NCI-H146 treated with DMSO at 0.1 percent for 48 hours (cell line): ENCODE data around the gene ATP6AP1.

Experiments used
- DNase-seq: peaks from one replicate; lab custom pipeline; 2025; ENCODE audit not compliant: unreplicated experiment; lab: John Stamatoyannopoulos, UW

Gene ATP6AP1

GRCh38 chrX:154469880-154470279 lies 41.4 kb downstream of the ATP6AP1 start:
- no peak for DNase-seq

- no peak for DNase-seq
Observed at GRCh38 chrX:154470434-154470833, 42.0 kb downstream of the ATP6AP1 start.

DNA sequence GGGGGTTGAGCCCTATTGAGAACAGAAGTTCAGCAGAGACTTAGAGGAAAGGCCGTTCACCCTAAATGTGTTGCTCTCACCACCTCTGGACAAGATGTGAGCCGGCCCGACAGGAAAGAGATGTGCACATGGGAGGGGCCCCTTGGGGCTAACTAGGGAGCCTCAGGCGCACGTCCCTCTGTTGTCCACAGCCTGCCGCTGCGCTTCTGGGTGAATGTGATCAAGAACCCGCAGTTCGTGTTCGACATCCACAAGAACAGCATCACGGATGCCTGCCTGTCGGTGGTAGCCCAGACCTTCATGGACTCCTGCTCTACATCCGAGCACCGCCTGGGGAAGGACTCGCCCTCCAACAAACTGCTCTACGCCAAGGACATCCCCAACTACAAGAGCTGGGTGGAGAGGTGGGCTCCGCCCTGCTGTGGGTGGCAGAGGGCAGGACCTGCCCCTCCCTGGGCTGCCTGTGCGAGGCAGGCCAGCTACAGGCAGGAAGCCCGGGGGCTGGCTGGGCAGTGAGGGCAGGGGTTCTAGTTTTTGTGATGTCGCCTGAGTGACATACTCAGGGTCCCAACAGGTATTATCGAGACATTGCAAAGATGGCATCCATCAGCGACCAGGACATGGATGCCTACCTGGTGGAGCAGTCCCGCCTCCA lies 42.6 kb downstream of the ATP6AP1 start:
- DNase-seq: no peak

DNA sequence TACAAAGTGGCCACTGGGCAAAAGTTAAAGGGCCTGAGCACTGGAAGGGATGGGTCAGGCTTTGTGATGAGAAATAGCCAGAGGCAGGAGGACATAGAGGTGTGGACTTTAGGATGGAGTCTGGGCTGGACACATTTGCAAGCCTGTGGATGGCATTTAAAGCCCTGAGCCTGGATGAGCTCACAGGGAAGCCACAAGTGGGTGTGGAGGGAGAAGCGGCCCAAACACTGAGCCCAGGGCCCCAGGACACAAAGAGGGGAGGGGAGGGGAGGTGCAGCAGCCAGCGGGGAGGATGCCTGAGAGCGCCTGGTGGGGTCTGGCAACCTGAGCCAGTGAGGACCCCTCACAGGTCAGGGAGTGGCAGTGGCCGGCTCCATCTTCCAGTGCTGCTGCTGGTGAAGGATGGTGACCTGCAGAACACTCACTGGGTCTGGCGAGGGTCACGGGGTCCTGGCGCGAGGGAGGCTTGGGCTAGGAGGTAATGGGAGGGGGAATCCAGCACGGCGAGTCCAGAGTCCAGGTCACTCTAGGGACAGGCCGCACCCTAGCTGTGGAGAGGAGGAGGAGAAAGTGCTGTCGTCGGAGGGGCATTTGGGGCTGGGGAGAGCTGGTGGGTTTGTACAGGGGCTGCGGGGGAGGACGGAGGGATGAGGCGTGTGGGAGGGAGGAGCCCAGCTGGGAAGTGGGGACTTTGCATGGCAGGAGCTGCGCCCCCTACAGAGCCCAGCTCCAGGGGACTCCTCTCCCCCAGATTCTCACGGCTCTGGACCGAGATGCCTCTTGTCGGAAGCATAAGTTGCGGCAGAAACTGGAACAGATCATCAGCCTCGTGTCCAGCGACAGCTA lies 43.6 kb downstream of the ATP6AP1 start:
- no peak for DNase-seq

DNA sequence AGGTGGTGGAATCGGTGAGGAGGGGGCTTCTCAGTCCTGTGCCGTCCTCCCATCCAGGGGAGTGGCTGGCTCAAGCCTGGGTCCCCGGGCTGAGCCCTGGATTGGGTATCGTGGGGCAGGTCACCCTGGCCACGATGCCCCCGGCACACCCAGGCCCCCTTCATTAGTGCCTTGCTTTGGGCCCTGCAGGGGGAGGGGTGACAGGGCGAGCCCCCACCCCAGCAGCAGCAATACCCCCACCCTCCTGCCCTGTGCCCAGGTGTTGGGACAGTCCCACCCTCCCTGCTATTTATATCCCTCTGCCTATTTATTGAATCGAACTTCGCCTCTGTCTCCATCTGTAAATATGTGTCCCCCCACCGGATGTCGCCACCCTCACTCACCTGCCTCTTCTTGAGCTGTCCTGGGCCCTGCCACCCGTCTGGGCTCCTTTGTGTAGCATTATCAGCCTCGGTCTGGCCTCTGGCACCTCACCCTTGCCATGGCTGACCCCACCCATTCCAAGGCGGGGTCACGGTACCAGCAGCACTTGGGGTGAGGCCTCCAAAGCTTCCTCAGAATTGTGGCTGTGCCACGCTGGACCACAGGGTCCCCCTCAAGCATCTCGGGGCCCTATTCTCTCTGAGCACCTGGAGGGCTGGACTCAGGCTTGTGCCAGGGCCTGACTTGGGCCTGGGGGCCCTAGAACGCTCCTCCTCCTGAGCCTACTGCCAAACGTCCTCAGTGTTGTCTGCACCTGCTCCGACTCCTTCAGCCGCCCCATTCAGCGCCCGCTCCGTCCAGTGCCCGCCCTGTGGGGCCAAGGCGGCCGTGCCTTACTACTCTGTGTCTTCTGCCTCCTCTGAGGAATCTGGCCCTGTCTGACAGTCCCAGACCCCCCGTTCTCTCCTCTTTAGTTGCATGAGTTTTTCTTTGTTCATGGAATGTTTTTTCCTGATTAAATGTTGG lies 44.5 kb downstream of the ATP6AP1 start:
- DNase-seq: no peak

- DNase-seq: no peak
Observed at GRCh38 chrX:154473683-154474082, 45.2 kb downstream of the ATP6AP1 start.

GRCh38 chrX:154476821-154477220 lies 48.3 kb downstream of the ATP6AP1 start:
- DNase-seq: no peak

DNA sequence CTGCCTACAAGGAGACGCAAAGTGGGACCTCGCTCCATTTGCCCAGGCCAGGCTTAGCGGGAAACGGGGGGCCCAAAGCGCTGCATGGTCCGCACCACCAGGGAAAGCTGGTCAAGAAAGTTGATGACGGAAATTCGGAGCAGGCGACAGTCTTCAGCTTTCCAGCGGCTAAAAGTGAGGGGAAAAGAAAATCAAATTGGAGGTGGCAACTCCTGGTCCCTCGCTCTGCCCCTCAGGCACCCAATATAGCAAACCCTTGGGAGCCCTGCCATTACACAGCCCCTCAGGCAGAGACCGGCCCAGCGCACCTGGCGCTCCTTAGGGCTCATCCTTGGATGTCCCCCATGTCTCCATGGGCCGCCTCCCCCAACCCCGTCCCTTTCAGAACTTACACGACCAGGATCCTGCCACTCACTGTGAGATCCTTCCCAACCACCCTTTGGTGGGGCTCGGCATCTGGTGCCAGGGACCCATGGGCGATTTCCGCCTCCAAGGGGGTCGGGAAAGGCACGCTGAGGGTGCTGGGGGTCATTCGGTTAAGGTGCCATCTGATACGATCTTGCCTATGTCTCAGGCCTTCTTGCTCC lies 49.5 kb downstream of the ATP6AP1 start:
- no peak for DNase-seq

DNA sequence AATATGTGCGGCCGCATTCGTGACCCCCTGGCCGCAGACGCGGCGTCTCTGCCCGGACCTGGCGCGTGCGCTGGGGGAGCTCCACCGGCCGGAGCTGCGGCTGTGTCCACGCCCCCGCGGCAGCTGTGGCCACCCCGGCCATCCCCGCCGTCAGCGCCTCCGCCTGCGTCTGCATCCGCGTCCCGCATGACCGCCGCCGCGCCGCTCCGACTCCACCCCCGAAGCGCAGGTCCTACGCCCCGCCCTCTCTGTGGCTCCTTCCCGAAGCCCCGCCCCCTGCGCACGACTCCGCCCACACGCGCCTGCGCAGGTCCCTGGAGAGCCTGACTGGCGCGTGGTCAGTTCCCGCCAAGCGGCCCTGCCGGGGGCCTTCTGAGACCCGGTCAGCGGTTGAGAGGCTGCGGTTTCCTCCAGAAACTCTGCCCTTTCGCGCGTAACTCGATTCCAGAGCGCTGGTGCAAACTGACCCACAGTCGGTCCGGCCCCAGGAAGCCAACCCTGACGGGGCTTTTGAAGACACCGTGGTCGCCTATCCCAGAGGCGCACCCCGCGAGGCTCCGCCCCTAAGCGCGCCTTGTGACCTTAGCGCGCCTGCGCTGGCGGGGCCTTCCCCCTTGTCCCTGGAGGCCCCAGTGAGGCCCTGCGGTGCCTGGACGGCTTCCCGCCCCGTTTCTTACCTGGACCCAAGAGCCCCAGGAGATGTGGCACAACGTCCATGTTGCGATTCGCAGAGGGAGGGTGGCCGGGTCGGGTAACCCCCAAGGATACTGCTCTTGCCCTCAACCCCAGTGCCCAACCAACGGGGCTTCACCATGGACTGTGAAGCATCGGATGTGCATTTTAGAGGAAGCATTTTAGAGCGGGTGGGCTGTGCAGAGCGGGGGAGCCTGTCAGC lies 50.5 kb downstream of the ATP6AP1 start, which contains the start of gene LAGE3:
Gene LAGE3 (minus strand): TSS at position 554 of the 895 bp plus-strand sequence. CDS start 366 bp downstream, at position 188.
- peak; percentile 72 for DNase-seq

DNA sequence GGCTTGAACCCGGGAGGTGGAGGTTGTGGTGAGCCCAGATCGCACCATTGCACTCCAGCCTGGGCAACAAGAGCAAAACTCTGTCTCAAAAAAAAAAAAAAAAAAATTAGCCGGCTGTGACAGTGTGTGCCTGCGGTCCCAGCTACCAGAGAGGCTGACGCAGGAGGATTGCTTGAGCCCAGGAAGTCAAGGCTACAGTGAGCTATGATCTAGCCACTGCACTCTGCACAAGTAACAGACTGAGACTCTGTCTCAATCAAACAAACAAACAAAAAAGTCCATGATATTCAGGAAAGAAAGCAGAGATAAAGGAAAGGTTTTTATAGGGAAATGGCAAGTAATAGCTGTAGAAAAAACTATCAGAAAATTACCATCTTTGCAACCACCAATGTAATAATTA lies 52.7 kb downstream of the ATP6AP1 start:
- DNase-seq: no peak

DNA sequence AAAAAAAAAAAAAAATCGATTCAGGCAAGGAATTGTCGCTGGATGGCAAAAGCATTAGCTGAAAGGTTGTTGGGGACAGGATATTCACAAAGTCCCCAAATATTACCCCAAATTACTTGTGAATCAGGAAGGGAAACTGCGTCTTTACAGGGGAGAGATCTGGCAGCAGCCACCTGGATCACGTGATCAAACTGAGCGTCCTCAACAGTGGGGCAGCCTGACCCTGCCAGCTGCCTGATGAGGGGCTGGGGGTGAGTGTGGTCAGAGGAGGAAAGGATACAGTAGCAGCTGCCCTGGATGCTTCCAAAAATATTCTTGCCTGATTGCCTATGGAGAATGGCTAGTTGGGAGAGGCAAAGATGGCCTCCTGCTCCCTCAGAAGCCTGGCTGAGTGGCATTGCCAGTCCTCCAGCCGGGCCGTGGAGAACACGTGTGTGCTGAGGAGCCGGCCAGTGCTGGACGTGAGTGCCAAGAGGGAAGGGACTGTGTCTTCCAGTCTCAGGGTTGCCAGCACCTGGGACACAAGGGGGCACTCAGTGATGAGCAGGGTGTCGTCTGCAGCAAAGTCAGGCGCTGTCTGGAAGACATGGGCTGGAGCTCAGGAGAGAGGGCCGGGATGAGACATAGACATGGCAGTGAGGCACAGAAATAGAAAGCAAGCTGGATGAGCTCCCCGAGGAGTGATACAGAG lies 53.6 kb downstream of the ATP6AP1 start:
- DNase-seq: no peak

DNA sequence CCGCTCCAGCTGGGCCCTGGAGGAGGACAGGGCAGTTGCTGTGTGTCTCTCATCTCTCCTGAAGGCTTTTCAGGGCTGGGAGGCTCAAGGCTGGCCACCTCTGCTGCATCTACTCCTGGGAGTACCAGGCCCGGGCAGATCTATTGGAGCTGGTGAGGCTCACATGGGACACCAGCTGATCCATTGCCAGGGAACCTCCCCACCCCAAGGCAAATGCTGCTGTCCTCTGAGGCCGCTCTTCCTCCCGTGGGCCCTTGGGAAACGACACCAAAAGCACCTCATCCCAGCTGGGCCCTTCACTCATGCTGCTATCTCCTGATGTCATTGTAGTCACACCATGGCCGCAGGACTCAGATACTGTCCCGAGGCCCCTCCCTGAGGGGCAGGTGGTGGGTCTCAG lies 54.3 kb downstream of the ATP6AP1 start:
- no peak for DNase-seq

DNA sequence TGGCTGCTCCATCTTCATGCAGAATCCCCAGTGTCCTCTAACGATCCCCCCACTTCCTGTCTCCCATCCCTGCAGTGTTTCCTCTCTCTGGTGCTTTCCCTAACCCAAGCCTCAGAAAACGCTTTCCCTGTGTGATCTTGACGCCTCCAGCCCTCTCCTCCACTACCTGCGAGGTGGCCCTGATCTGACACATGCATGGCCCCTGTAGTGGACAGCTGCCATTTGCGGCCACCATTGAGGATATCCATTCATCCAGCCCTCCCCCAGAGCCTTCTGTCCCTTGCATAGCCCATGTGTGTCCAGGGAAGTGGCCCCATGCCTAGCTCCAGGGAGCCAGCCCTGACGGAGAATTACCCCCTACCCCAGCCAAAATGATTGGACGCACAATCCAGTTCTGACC lies 54.8 kb downstream of the ATP6AP1 start:
- no peak for DNase-seq

DNA sequence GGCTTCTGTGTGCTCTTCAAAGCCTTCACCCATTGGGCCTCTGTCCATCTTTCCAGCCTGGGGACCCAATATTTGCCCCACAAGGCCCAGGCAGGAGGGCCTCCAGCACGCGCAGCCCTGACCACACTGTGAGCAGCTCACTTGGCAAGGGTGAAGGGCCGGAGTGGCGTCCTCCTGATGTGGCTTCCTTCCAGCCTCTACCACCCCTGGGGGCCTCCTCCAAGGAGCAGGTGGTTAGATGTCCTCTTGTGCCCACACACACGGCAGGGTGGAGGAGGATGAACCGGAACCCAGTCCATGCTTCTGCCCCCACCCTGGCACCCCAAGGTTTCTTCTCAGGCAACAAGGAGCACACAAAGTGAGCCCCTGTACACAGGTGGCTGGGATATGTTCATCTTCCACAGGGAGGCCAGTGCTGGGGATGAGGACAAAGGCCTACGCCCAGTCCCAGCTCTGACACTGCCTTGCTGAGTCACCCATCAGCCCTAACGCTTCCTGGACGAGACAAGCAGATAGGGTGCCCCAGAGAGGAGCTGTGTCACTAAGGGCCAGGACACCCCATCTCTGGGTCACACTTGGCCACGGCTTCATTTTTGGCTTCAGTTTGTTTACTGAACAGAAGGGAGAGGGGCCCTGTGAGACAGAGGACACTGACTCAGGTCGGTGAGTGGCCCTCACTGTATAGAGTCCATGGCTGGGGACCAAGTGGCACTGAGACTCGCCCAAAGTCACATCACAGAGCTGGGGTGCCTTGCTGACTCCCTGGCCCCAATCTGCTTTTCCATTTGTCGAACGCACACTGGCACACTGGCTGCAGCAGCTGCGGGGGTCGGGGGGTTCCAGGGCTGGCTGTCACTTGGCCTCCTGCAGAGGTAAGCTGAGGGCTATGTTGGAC lies 56.0 kb downstream of the ATP6AP1 start:
- DNase-seq: no peak

- no peak for DNase-seq
Observed at GRCh38 chrX:154485150-154486051, 56.9 kb downstream of the ATP6AP1 start.

- no peak for DNase-seq
Observed at GRCh38 chrX:154486052-154486395, 57.5 kb downstream of the ATP6AP1 start.
